B cell (primary cell): ENCODE data around the gene RPTOR. TPM values are rescaled to one million over a fixed set of nuclear protein-coding genes. Genes with fewer than 3 reads are reported as not detected.

Source experiments
- ATAC-seq: fragments of 200-7000 bp; cut with Tn5 transposase; one replicate; pipeline ENCODE4 v1.10.0; 2021; ENCODE audit warnings: low read depth, mild to moderate bottlenecking, moderate number of reproducible peaks, moderate library complexity
- CTCF ChIA-PET: fragments of 350-600 bp; sonication (Branson Sonifier 250); formaldehyde crosslinking; loops from one replicate; lab custom pipeline; 2021; ENCODE audit warnings: antibody characterized with exemption, inconsistent platforms; lab: Charles Lee
- POLR2A ChIA-PET: fragments of 350-600 bp; sonication (Branson Sonifier 250); formaldehyde crosslinking; loops from one replicate; lab custom pipeline; 2021; ENCODE audit warnings: antibody characterized with exemption; lab: Charles Lee
- DNase-seq: peaks from one replicate; pipeline ENCODE4 v3.0.0; 2013
- H2AFZ ChIP-seq: 2 replicates; pipeline ENCODE4 v1.6.1; 2012; ENCODE audit warnings: mild to moderate bottlenecking, low read depth, low read length; ENCODE audit not compliant: insufficient read depth, poor library complexity, severe bottlenecking
- H3K27ac ChIP-seq, 2 donors: 1 replicate in 1 of 2; 2 replicates in 1 of 2; pipeline ENCODE4 v1.5.1; 2012 to 2013; ENCODE audit warnings: low read length in 2 of 2, mild to moderate bottlenecking in 2 of 2, moderate library complexity in 1 of 2
- H3K27me3 ChIP-seq, 4 experiments: fragments of 200-600 bp in 1 of 4; sonication (generic) in 1 of 4; replicated peaks in 1 of 4; 1 replicate in 2 of 4; 2 replicates in 2 of 4; pipeline versions ENCODE4 v1.6.1 to v1.7.0; 2013 to 2016; ENCODE audit warnings: low read length in 3 of 4, mild to moderate bottlenecking in 2 of 4, mixed read lengths in 1 of 4, moderate library complexity in 1 of 4; ENCODE audit not compliant: insufficient read depth in 4 of 4, control insufficient read depth in 3 of 4; ENCODE audit errors: control extremely low read depth in 1 of 4
- H3K36me3 ChIP-seq, 2 experiments: replicated peaks in 1 of 2; 1 replicate in 1 of 2; 2 replicates in 1 of 2; pipeline versions ENCODE4 v1.6.1 to v1.7.1; 2013; ENCODE audit warnings: low read length in 1 of 2; ENCODE audit not compliant: insufficient read depth in 2 of 2, control insufficient read depth in 1 of 2; ENCODE audit errors: control extremely low read depth in 1 of 2, extremely low read depth in 1 of 2
- H3K4me1 ChIP-seq, 2 donors: fragments of 200-600 bp in 1 of 2; sonication (generic) in 1 of 2; 1 replicate in 1 of 2; 2 replicates in 1 of 2; pipeline versions ENCODE4 v1.5.1 to v1.6.1; 2013 to 2017; ENCODE audit warnings: low read length in 2 of 2; ENCODE audit not compliant: control insufficient read depth in 2 of 2, insufficient read depth in 2 of 2
- H3K4me2 ChIP-seq: replicated peaks from 2 replicates; pipeline ENCODE3; 2012; ENCODE audit warnings: mild to moderate bottlenecking, low read depth, low read length; ENCODE audit not compliant: poor library complexity, severe bottlenecking
- H3K4me3 ChIP-seq, 5 experiments: fragments of 200-600 bp in 1 of 5; sonication (generic) in 1 of 5; 1 replicate in 3 of 5; 2 replicates in 2 of 5; pipeline versions ENCODE4 v1.5.1 to v1.7.0; 2011 to 2016; ENCODE audit warnings: low read length in 4 of 5, mild to moderate bottlenecking in 4 of 5, low read depth in 2 of 5, control low read depth in 1 of 5, moderate library complexity in 1 of 5; ENCODE audit not compliant: insufficient read depth in 1 of 5; ENCODE audit errors: control extremely low read depth in 1 of 5, extremely low read depth in 1 of 5
- H3K79me2 ChIP-seq: fragments of 200-600 bp; sonication (generic); one replicate; pipeline ENCODE4 v1.6.0; 2016; ENCODE audit warnings: low read length; ENCODE audit not compliant: control insufficient read depth, insufficient read depth
- H3K9ac ChIP-seq: fragments of 200-600 bp; sonication (generic); 2 replicates; pipeline ENCODE4 v1.6.1; 2017; ENCODE audit warnings: mild to moderate bottlenecking, low read length, moderate library complexity
- H3K9me3 ChIP-seq, 3 donors: one replicate each; pipeline versions ENCODE4 v1.6.1 to v1.7.1; 2013; ENCODE audit warnings: low read length in 2 of 3; ENCODE audit not compliant: control insufficient read depth in 2 of 3, insufficient read depth in 1 of 3; ENCODE audit errors: control extremely low read depth in 1 of 3
- H4K20me1 ChIP-seq: 2 replicates; pipeline ENCODE4 v1.6.0; 2012; ENCODE audit warnings: mild to moderate bottlenecking, low read length; ENCODE audit not compliant: insufficient read depth, control insufficient read depth, poor library complexity, severe bottlenecking
- H3K27ac Mint-ChIP-seq: one replicate; pipeline ENCODE4 v1.8.0; 2021; ENCODE audit warnings: mixed read lengths
- H3K27me3 Mint-ChIP-seq: one replicate; pipeline ENCODE4 v1.8.0; 2021; ENCODE audit warnings: mixed read lengths
- H3K4me1 Mint-ChIP-seq: one replicate; pipeline ENCODE4 v1.8.0; 2021; ENCODE audit warnings: mixed read lengths
- H3K4me3 Mint-ChIP-seq: one replicate; pipeline ENCODE4 v1.8.0; 2021; ENCODE audit warnings: mixed read lengths
- H3K9me3 Mint-ChIP-seq: one replicate; pipeline ENCODE4 v1.8.0; 2022; ENCODE audit warnings: mixed read lengths; ENCODE audit not compliant: insufficient read depth
- CTCF ChIP-seq: fragments of 200-600 bp; IDR thresholded peaks from one replicate; pipeline ENCODE4 v1.8.0; 2022; ENCODE audit warnings: antibody characterized with exemption, mild to moderate bottlenecking
- EZH2 ChIP-seq: IDR thresholded peaks from 2 replicates; pipeline ENCODE4 v1.6.1; 2012; ENCODE audit warnings: borderline replicate concordance, low read depth, mild to moderate bottlenecking, moderate library complexity, low read length; ENCODE audit not compliant: insufficient read depth, poor library complexity, severe bottlenecking
- WGBS: methylation state at CpG from one replicate; pipeline ENCODE4 v1.1.5; 2013; ENCODE audit warnings: missing lambda C conversion rate; ENCODE audit not compliant: insufficient coverage; 5-methylcytosine and 5-hydroxymethylcytosine counted together
- intact Hi-C: fragments of 100-400 bp; cut with micrococcal nuclease; formaldehyde crosslinking; loops from one replicate; pipeline ENCODE4 v1.10.0; 2022
- polyA plus RNA-seq: library from polyadenylated mRNA; depleted of rRNA; stranded (reverse); fragments of >200 nt; gene quantifications from 2 replicates; pipeline ENCODE4 v1.2.3, GENCODE V29; 2012
- total RNA-seq, 2 donors: library from RNA; stranded (reverse); fragments of 120-200 nt in 1 of 2; gene quantifications; 1 replicate in 1 of 2; 2 replicates in 1 of 2; pipeline versions ENCODE4 v1.2.3 to v1.2.4, GENCODE V29; 2013 to 2022

The RPTOR gene
- total and polyA plus RNA-seq, 2 donors (not counting 1 experiment from before 2014, with no cell fraction given) = 13.4 to 58.8 TPM

- DNase-seq (no peak), ATAC-seq (no peak)
- no peak overlapping the region for H3K27ac Mint-ChIP-seq
- TF ChIP-seq CTCF (no peak), EZH2 (no peak)
- POLR2A ChIA-PET = no interaction called here
- Histone ChIP-seq H4K20me1 (no peaks in the 10 kb centered on the region), H3K4me1 (peaks cover 17 to 22% of the 10 kb centered on the region in 2 donors), H3K4me3 (no peak overlapping the region), H3K9ac (no peak overlapping the region), H3K9me3 (no peaks in the 10 kb centered on the region), H3K4me2 (no peak overlapping the region), H3K27ac (no peak overlapping the region), H3K27me3 (no peaks in the 10 kb centered on the region), H2AFZ (no peak overlapping the region), H3K79me2 (no peaks in the 10 kb centered on the region), H3K36me3 (peaks cover 0 to 46% of the 10 kb centered on the region in 2 experiments)
- intact Hi-C loops = no loop called here
- WGBS = 95% methylated on average over 32 of the region's 35 CpGs
- CTCF ChIA-PET = no interaction called here
- no peaks in the 10 kb centered on the region for H3K27me3 Mint-ChIP-seq
- H3K9me3 Mint-ChIP-seq = no peaks in the 10 kb centered on the region
- no peak overlapping the region for H3K4me3 Mint-ChIP-seq
- H3K4me1 Mint-ChIP-seq = peaks cover 22% of the 10 kb centered on the region
Measured at GRCh38 chr17:80879723-80880647, 335.3 kb downstream of the RPTOR start.

GRCh38 chr17:80880648-80880985, 336.0 kb downstream of the RPTOR start:
- DNase-seq (no peak), ATAC-seq (no peak)
- H3K4me1 ChIP-seq = peaks cover 18 to 22% of the 10 kb centered on the region in 2 donors
- intact Hi-C loops = no loop called here
- ChIA-PET CTCF (no interaction called here), POLR2A (no interaction called here)
- Mint-ChIP-seq H3K4me3 (no peak overlapping the region), H3K27me3 (no peaks in the 10 kb centered on the region), H3K9me3 (no peaks in the 10 kb centered on the region), H3K27ac (no peak overlapping the region), H3K4me1 (peaks cover 22% of the 10 kb centered on the region)
- no peak overlapping the region for H3K4me2 ChIP-seq
- no peak for TF ChIP-seq CTCF
- TF ChIP-seq EZH2 = no peak
- no peak overlapping the region for H2AFZ ChIP-seq
- H3K9ac ChIP-seq = no peak overlapping the region
- peaks cover 0 to 48% of the 10 kb centered on the region in 2 experiments for H3K36me3 ChIP-seq
- no peak overlapping the region for H3K27ac ChIP-seq
- H3K9me3 ChIP-seq = no peaks in the 10 kb centered on the region
- H3K79me2 ChIP-seq = no peaks in the 10 kb centered on the region
- no peak overlapping the region for H3K4me3 ChIP-seq
- 95% methylated on average over 4 of the region's 11 CpGs for WGBS
- no peaks in the 10 kb centered on the region for H3K27me3 ChIP-seq
- no peaks in the 10 kb centered on the region for H4K20me1 ChIP-seq
